AG04450 (cell line): ENCODE measurements around the gene MCRIP2. TPM values are rescaled to one million over a fixed set of nuclear protein-coding genes. Genes with fewer than 3 reads are reported as not detected.

Experiments used
- CTCF ChIA-PET: fragments of 300-600, 350-600 bp; formaldehyde crosslinking; extraction: SDS; loops from one replicate; lab custom pipeline; 2022; ENCODE audit warnings: antibody characterized with exemption, inconsistent platforms; lab: Charles Lee
- POLR2A ChIA-PET: fragments of 350-600 bp; formaldehyde crosslinking; extraction: SDS; loops from one replicate; lab custom pipeline; 2021; ENCODE audit warnings: antibody characterized with exemption, inconsistent platforms; lab: Yijun Ruan, JAX
- DNase-seq: peaks from one replicate; pipeline ENCODE4 v3.0.0-alpha.2; 2011; ENCODE audit warnings: low read depth, low spot score
- H3K27ac ChIP-seq: one replicate; pipeline ENCODE4 v1.5.1; 2012; ENCODE audit warnings: low read depth, low read length, control low read depth
- H3K27me3 ChIP-seq: one replicate; pipeline ENCODE4 v1.6.0; 2012; ENCODE audit warnings: low read length; ENCODE audit not compliant: control insufficient read depth, insufficient read depth
- H3K4me3 ChIP-seq: 2 replicates; pipeline ENCODE4 v1.5.1; 2011; ENCODE audit warnings: mild to moderate bottlenecking, low read depth, low read length, control low read depth
- H3K9me3 ChIP-seq: 2 replicates; pipeline ENCODE4 v1.5.1; 2012; ENCODE audit warnings: low read length; ENCODE audit not compliant: control insufficient read depth, insufficient read depth
- polyA plus RNA-seq: library from polyadenylated mRNA; depleted of rRNA; stranded (reverse); fragments of >200 nt; gene quantifications from 2 replicates; pipeline ENCODE4 v1.2.3, GENCODE V29; 2011
- TF ChIP-seq, protein P1 (sequence below): IDR thresholded peaks from 2 replicates; pipeline ENCODE4 v1.5.1; 2011; ENCODE audit warnings: low read depth, low read length, control low read depth, inconsistent platforms

The MCRIP2 gene
- polyA plus RNA-seq, 1 experiment = 6.7 TPM

DNA sequence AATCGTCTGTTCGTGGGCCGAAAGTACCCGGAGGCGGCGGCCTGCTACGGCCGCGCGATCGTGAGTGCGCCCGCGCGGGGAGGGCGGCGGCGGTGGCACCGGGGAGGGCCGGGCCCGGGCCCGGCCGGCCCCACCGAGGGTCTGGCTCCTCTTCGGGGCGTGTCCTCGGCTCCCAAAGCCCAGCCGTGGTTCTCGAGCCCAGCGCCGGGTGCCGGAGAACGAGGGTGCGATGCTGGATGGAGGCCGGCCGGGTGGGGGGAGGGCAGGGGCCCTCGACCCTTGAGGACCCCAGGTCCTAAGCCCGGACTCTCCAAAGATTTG is 39.0 kb downstream of the MCRIP2 start:
- Histone ChIP-seq H3K9me3 (peaks cover 15% of the 10 kb centered on the region; the same call in 1 of the 2 replicates), H3K27me3 (no peaks in the 10 kb centered on the region), H3K27ac (peak overlapping the region; percentile 31), H3K4me3 (peak overlapping the region; percentile 73)
- TF ChIP-seq, protein P1, sequence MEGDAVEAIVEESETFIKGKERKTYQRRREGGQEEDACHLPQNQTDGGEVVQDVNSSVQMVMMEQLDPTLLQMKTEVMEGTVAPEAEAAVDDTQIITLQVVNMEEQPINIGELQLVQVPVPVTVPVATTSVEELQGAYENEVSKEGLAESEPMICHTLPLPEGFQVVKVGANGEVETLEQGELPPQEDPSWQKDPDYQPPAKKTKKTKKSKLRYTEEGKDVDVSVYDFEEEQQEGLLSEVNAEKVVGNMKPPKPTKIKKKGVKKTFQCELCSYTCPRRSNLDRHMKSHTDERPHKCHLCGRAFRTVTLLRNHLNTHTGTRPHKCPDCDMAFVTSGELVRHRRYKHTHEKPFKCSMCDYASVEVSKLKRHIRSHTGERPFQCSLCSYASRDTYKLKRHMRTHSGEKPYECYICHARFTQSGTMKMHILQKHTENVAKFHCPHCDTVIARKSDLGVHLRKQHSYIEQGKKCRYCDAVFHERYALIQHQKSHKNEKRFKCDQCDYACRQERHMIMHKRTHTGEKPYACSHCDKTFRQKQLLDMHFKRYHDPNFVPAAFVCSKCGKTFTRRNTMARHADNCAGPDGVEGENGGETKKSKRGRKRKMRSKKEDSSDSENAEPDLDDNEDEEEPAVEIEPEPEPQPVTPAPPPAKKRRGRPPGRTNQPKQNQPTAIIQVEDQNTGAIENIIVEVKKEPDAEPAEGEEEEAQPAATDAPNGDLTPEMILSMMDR = no peak
- CTCF ChIA-PET = no interaction called here
- DNase-seq = no peak
- POLR2A ChIA-PET = interaction anchor here (0.8 to 1.6 kb wide), 3 partner anchors 9 to 14 kb away, joined by 4 to 10 read pairs (median 4); partner anchors contain the start of gene WDR24

DNA sequence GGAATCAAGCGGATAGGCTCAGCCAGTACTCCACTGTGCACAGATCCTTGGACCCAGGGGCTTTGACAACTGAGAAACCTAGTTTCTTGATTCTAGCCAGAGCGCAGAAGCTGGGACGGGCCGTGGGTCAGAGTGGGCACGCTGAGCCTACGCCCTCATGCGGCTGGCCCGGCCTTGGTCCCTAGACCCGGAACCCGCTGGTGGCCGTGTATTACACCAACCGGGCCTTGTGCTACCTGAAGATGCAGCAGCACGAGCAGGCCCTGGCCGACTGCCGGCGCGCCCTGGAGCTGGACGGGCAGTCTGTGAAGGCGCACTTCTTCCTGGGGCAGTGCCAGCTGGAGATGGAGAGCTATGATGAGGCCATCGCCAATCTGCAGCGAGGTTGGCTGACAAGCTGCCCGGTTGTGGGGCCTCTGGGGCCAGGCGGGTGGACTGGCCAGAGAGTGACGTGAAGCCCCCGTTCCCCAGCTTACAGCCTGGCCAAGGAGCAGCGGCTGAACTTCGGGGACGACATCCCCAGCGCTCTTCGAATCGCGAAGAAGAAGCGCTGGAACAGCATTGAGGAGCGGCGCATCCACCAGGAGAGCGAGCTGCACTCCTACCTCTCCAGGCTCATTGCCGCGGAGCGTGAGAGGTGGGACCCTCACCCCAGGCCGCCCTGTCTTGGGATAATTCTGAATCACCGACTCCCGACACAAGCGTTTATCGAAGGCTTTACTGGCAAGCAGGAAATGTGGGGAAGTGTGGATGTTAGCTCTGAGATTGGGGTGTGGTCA is 39.5 kb downstream of the MCRIP2 start:
- peak overlapping the region; percentile 31 for H3K27ac ChIP-seq
- H3K4me3 ChIP-seq = peak overlapping the region; percentile 73
- TF ChIP-seq, protein P1 = no peak
- no peaks in the 10 kb centered on the region for H3K27me3 ChIP-seq
- ChIA-PET CTCF (interaction anchor here (1.3 kb wide), 1 partner anchor 14 kb away, joined by 5 read pairs; the partner anchor contains the start of gene RHOT2), POLR2A (interaction anchor here (0.8 to 1.6 kb wide), 3 partner anchors 9 to 14 kb away, joined by 4 to 10 read pairs (median 4); partner anchors contain the start of gene WDR24)
- H3K9me3 ChIP-seq = peaks cover 16% of the 10 kb centered on the region; the same call in 1 of the 2 replicates
- no peak for DNase-seq

DNA sequence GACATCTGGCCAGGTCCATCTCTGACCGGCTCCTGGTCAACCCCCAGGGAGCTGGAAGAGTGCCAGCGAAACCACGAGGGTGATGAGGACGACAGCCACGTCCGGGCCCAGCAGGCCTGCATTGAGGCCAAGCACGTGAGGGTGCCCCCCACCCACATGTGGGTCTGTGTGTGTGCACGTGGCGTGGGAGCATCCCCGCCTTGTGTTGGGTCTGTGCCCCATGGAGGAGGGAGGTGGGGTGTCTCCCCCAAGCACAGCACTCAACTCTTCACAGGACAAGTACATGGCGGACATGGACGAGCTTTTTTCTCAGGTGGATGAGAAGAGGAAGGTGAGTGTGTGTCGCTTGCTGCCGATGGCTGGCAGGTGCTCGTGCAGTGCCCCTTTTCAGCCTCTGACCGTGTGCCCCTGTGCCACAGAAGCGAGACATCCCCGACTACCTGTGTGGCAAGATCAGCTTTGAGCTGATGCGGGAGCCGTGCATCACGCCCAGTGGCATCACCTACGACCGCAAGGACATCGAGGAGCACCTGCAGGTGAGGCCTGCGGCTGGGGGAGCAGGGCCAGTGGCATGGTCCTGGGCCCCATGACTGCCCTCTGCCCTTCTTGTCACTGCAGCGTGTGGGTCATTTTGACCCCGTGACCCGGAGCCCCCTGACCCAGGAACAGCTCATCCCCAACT is 40.3 kb downstream of the MCRIP2 start:
- TF ChIP-seq, protein P1 = no peak
- H3K9me3 ChIP-seq = peaks cover 16% of the 10 kb centered on the region; the same call in 1 of the 2 replicates
- CTCF ChIA-PET = interaction anchor here (1.3 kb wide), 1 partner anchor 14 kb away, joined by 5 read pairs; the partner anchor contains the start of gene RHOT2
- no peak overlapping the region for H3K27ac ChIP-seq
- no peak for DNase-seq
- no peaks in the 10 kb centered on the region for H3K27me3 ChIP-seq
- POLR2A ChIA-PET = no interaction called here
- peak overlapping the region; percentile 73 for H3K4me3 ChIP-seq

DNA sequence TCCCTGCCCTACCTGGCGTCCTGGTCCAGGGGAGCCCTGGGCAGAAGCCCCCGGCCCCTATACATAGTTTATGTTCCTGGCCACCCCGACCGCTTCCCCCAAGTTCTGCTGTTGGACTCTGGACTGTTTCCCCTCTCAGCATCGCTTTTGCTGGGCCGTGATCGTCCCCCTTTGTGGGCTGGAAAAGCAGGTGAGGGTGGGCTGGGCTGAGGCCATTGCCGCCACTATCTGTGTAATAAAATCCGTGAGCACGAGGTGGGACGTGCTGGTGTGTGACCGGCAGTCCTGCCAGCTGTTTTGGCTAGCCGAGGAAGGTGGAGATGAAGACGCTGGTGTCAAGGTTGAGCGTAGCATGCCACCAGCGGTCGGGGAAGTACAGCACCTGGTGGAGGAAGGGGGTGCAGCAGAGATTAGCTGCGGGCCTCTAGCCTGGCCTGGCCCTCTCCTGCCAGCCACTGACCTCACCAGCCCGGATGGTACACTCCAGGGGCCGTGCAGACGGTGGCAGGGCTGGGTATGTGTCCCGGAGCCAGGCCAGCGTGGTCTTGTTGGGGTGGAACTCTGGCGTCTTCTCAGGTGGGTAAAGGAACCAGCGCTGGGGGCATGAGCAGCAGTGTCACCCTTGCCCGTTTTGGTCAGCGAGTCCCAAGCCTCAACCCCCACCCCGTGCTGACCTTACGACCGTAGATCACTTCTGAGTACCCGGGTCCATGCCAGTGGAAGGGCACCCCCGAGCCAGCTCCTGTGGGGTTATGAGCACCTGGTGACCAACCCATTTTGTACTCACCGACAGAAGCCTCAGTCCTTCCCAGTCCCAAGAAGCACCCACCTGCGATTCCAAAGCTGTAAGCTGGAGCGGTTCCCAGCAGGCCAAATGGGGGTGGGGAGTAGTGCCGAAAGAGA is 41.1 kb downstream of the MCRIP2 start:
- H3K27me3 ChIP-seq = no peaks in the 10 kb centered on the region
- H3K4me3 ChIP-seq = peak overlapping the region; percentile 70
- POLR2A ChIA-PET = no interaction called here
- no peak overlapping the region for H3K27ac ChIP-seq
- DNase-seq = no peak
- H3K9me3 ChIP-seq = peaks cover 16% of the 10 kb centered on the region; the same call in 1 of the 2 replicates
- TF ChIP-seq, protein P1 = no peak
- CTCF ChIA-PET = no interaction called here
